GM21529 (cell line): Measurements from ENCODE around the gene SLC9A9.
"Not testable (repeated sequence)": the region's sequence is repeated elsewhere in the genome, so short reads cannot be mapped to it uniquely, and the experiment has no call there.

Experiments
- ATAC-seq: cut with Tn5 transposase; IDR thresholded peaks from one replicate; pipeline ENCODE4 v1.9.1; 2021; ENCODE audit not compliant: unreplicated experiment

Gene SLC9A9

GRCh38 chr3:143525408-143525807, 322.9 kb downstream of the SLC9A9 start:
- no peak for ATAC-seq

- no peak for ATAC-seq
Observed at GRCh38 chr3:143521803-143522202, 326.5 kb downstream of the SLC9A9 start.

GRCh38 chr3:143517131-143517530, 331.1 kb downstream of the SLC9A9 start:
- ATAC-seq = not testable (repeated sequence)

- ATAC-seq = peak; percentile 62
Observed at GRCh38 chr3:143514874-143515273, 333.4 kb downstream of the SLC9A9 start.

GRCh38 chr3:143514109-143514508, 334.2 kb downstream of the SLC9A9 start:
- ATAC-seq = no peak

GRCh38 chr3:143511174-143511879, 336.9 kb downstream of the SLC9A9 start:
- no peak for ATAC-seq

- no peak for ATAC-seq
Observed at GRCh38 chr3:143510601-143511000, 337.7 kb downstream of the SLC9A9 start.

GRCh38 chr3:143507735-143508580, 340.3 kb downstream of the SLC9A9 start:
- ATAC-seq = no peak

GRCh38 chr3:143506190-143506589, 342.1 kb downstream of the SLC9A9 start:
- ATAC-seq = no peak

GRCh38 chr3:143503325-143503885, 344.9 kb downstream of the SLC9A9 start:
- ATAC-seq = no peak

GRCh38 chr3:143502081-143502480, 346.2 kb downstream of the SLC9A9 start:
- no peak for ATAC-seq

GRCh38 chr3:143497382-143497781, 350.9 kb downstream of the SLC9A9 start:
- ATAC-seq = no peak

- ATAC-seq = no peak
Observed at GRCh38 chr3:143496191-143496590, 352.1 kb downstream of the SLC9A9 start.

GRCh38 chr3:143495527-143495926, 352.7 kb downstream of the SLC9A9 start:
- ATAC-seq = no peak

- no peak for ATAC-seq
Observed at GRCh38 chr3:143486611-143487010, 361.7 kb downstream of the SLC9A9 start.

GRCh38 chr3:143484846-143485512, 363.3 kb downstream of the SLC9A9 start:
- no peak for ATAC-seq

- ATAC-seq = no peak
Observed at GRCh38 chr3:143483214-143483613, 365.1 kb downstream of the SLC9A9 start.

- ATAC-seq = no peak
Observed at GRCh38 chr3:143482106-143483088, 365.9 kb downstream of the SLC9A9 start.

- ATAC-seq = no peak
Observed at GRCh38 chr3:143480344-143480743, 367.9 kb downstream of the SLC9A9 start.

GRCh38 chr3:143479727-143480126, 368.5 kb downstream of the SLC9A9 start:
- no peak for ATAC-seq
